Heart left ventricle (tissue), 16 donors: ENCODE data around the gene FER. TPM values are rescaled to one million over a fixed set of nuclear protein-coding genes. Genes with fewer than 3 reads are reported as not detected.

Experiments
- ATAC-seq, 4 donors: fragments of 200-7000 bp; cut with Tn5 transposase; one replicate each; pipeline ENCODE4 v1.9.1; 2020 to 2022; ENCODE audit warnings: moderate library complexity in 4 of 4, mild to moderate bottlenecking in 3 of 4, moderate number of reproducible peaks in 1 of 4
- DNase-seq, 5 donors: peaks; one replicate each; pipeline ENCODE4 v3.0.0-alpha.2; 2020
- H3K27ac ChIP-seq, 12 donors: fragments of 200-600 bp; sonication (generic) in 4 of 12; one replicate each; pipeline versions ENCODE4 v1.5.0 to v1.8.0; 2016 to 2022; ENCODE audit warnings: mild to moderate bottlenecking in 2 of 12
- H3K27me3 ChIP-seq, 9 donors: fragments of 200-600 bp; sonication (generic) in 2 of 9; one replicate each; pipeline versions ENCODE4 v1.5.1 to v1.8.0; 2016 to 2022; ENCODE audit warnings: mild to moderate bottlenecking in 3 of 9
- H3K36me3 ChIP-seq, 9 donors: fragments of 200-600 bp; sonication (generic) in 2 of 9; one replicate each; pipeline versions ENCODE4 v1.5.0 to v1.8.0; 2018 to 2022; ENCODE audit warnings: mild to moderate bottlenecking in 2 of 9
- H3K4me1 ChIP-seq, 12 donors: fragments of 200-600 bp; sonication (generic) in 4 of 12; one replicate each; pipeline versions ENCODE4 v1.5.0 to v1.8.0; 2016 to 2022; ENCODE audit warnings: mild to moderate bottlenecking in 3 of 12
- H3K4me3 ChIP-seq, 12 donors: fragments of 200-600 bp; sonication (generic) in 4 of 12; one replicate each; pipeline versions ENCODE4 v1.5.0 to v1.8.0; 2017 to 2022; ENCODE audit warnings: mild to moderate bottlenecking in 9 of 12, moderate library complexity in 4 of 12
- H3K9me3 ChIP-seq, 12 donors: fragments of 200-600 bp; sonication (generic) in 4 of 12; one replicate each; pipeline versions ENCODE4 v1.5.0 to v1.8.0; 2016 to 2022; ENCODE audit warnings: mild to moderate bottlenecking in 1 of 12
- CTCF ChIP-seq, 12 donors: fragments of 200-600 bp; sonication (generic) in 4 of 12; IDR thresholded peaks; one replicate each; pipeline versions ENCODE4 v1.5.0 to v1.8.0; 2018 to 2022; ENCODE audit warnings: antibody characterized with exemption in 12 of 12, mild to moderate bottlenecking in 5 of 12
- POLR2A ChIP-seq, 2 donors: fragments of 450-650 bp; IDR thresholded peaks; one replicate each; pipeline ENCODE4 v1.6.1; 2017; ENCODE audit warnings: antibody characterized with exemption in 2 of 2, mild to moderate bottlenecking in 2 of 2, moderate library complexity in 2 of 2
- WGBS, 4 donors: extraction: QIAGEN DNeasy Blood & Tissue Kit in 2 of 4; methylation state at CpG; one replicate each; pipeline versions ENCODE4 v1.1.5 to v1.1.7; 2013 to 2018; 5-methylcytosine and 5-hydroxymethylcytosine counted together
- intact Hi-C, 10 donors: fragments of 100-400 bp; cut with DNase I; formaldehyde crosslinking; loops; one replicate each; pipeline versions ENCODE4 v1.11.1 to v1.14.2; 2022
- polyA plus RNA-seq, 2 donors: library from polyadenylated mRNA; stranded (reverse); fragments of 200-250 nt; gene quantifications; one replicate each; pipeline ENCODE4 v1.2.3, GENCODE V29; 2013
- total RNA-seq, 9 donors: library from RNA; depleted of rRNA in 2 of 9; stranded (reverse); fragments of >200 nt in 2 of 9; fragmentation: NEBNext Ultra II Directional in 3 of 9; extraction: Animal tissue kit (Norgen Biotek cat#: 25700) in 3 of 9; gene quantifications; one replicate each; pipeline versions ENCODE4 v1.1.0 to v1.2.4, GENCODE V29; 2016 to 2023
- donor health status: ischemic (EF 13 %, LVEDD 7.1; RV severe dilation, severe dysfunction).
- donor health status: healthy with polysubstance abuse.
- donor health status: DM: no; HTN: yes; CAD: no.
- donor health status: DM: no; HTN: no; CAD: no.
- donor health status: ischemic (EF 25% LVEDD 6.9; RV normal size, moderate dysfunction).
- donor health status: ischemic (EF 25% LVEDD 5.7; RV mildly dilated, moderate dysfunction).
- donor health status: healthy.
- donor health status: DM: yes; HTN: yes; CAD: no.
- donor health status: ischemic (EF 35%, LVEDD 5.7; RV mildly dilated, moderate dysfunction).
- donor health status: nonischemic (EF 11% LVEDD 7.7; RV severe dilation, severe dysfunction).
- donor health status: DM: yes; HTN: yes; CAD: no.
- donor health status: PGD.
- donor health status: ischemic (EF 29% LVEDD 5.4; RV normal size, mild dysfunction).
- donor health status: nonischemic (EF 23%, LVEDD 6.1; RV moderate dilation, normal function).

Gene FER
- total and polyA plus RNA-seq, 11 donors = 1.4 to 25.7 (median 13.1) TPM

- WGBS, 4 donors = 94 to 100% (median 98%) methylated on average over 1 of the region's 1 CpG
- intact Hi-C loops = no loop called here
- no peak for TF ChIP-seq CTCF (IDR thresholded peaks at IDR 0.05)
- no peak for TF ChIP-seq POLR2A (IDR thresholded peaks at IDR 0.05)
- Histone ChIP-seq H3K36me3 (peaks cover 0 to 22% (median 17%) of the 10 kb centered on the region in 9 donors), H3K9me3 (no peaks in the 10 kb centered on the region), H3K27me3 (no peaks in the 10 kb centered on the region), H3K4me3 (no peak overlapping the region), H3K27ac (no peak overlapping the region), H3K4me1 (peaks cover 0 to 14% (median 4%) of the 10 kb centered on the region in 12 donors)
- DNase-seq (no peak), ATAC-seq (no peak)
Observed at GRCh38 chr5:109192027-109192426, 444.3 kb downstream of the FER start.

- Histone ChIP-seq H3K27ac (no peak overlapping the region), H3K4me1 (peaks cover 0 to 14% (median 4%) of the 10 kb centered on the region in 12 donors), H3K36me3 (peaks cover 0 to 15% (median 10%) of the 10 kb centered on the region in 9 donors), H3K27me3 (no peaks in the 10 kb centered on the region), H3K4me3 (no peak overlapping the region), H3K9me3 (no peaks in the 10 kb centered on the region)
- intact Hi-C loops = no loop called here
- no peak for ATAC-seq
- WGBS, 4 donors = 87 to 90% (median 89%) methylated on average over 6 of the region's 6 CpGs
- no peak for DNase-seq
- TF ChIP-seq POLR2A (IDR thresholded peaks at IDR 0.05) (no peak), CTCF (IDR thresholded peaks at IDR 0.05) (no peak)
Observed at GRCh38 chr5:109192555-109193281, 445.0 kb downstream of the FER start.

GRCh38 chr5:109195667-109196066 lies 448.0 kb downstream of the FER start:
- peaks cover 0 to 14% (median 4%) of the 10 kb centered on the region in 12 donors for H3K4me1 ChIP-seq
- no peak for DNase-seq
- no peak overlapping the region for H3K27ac ChIP-seq
- no peak overlapping the region for H3K4me3 ChIP-seq
- no peaks in the 10 kb centered on the region for H3K36me3 ChIP-seq
- no peak for TF ChIP-seq CTCF (IDR thresholded peaks at IDR 0.05)
- TF ChIP-seq POLR2A (IDR thresholded peaks at IDR 0.05) = no peak
- no peak for ATAC-seq
- H3K9me3 ChIP-seq = no peaks in the 10 kb centered on the region
- no peaks in the 10 kb centered on the region for H3K27me3 ChIP-seq
- intact Hi-C loops = no loop called here
- 73 to 82% (median 80%) methylated on average over 2 of the region's 2 CpGs for WGBS, 4 donors

- no peak overlapping the region for H3K27ac ChIP-seq
- peaks cover 0 to 11% (median 2%) of the 10 kb centered on the region in 12 donors for H3K4me1 ChIP-seq
- WGBS, 4 donors = 85 to 94% (median 87%) methylated on average over 2 of the region's 2 CpGs
- TF ChIP-seq POLR2A (IDR thresholded peaks at IDR 0.05) (no peak), CTCF (IDR thresholded peaks at IDR 0.05) (no peak)
- H3K9me3 ChIP-seq = no peaks in the 10 kb centered on the region
- no peaks in the 10 kb centered on the region for H3K27me3 ChIP-seq
- DNase-seq = no peak
- H3K36me3 ChIP-seq = no peaks in the 10 kb centered on the region
- ATAC-seq = no peak
- intact Hi-C loops = no loop called here
- H3K4me3 ChIP-seq = no peak overlapping the region
Observed at GRCh38 chr5:109196087-109196822, 448.6 kb downstream of the FER start.
